Osteocyte (in vitro differentiated cells): ENCODE measurements around the gene ASXL1. TPM values are rescaled to one million over a fixed set of nuclear protein-coding genes. Genes with fewer than 3 reads are reported as not detected.

ENCODE experiments used
- DNase-seq: peaks from one replicate; pipeline ENCODE4 v3.0.0; 2021; ENCODE audit warnings: mixed read lengths; ENCODE audit not compliant: unreplicated experiment; ENCODE audit errors: extremely low spot score
- H3K27ac Mint-ChIP-seq: one replicate; pipeline ENCODE4 v1.8.0; 2021; ENCODE audit warnings: mild to moderate bottlenecking, mixed read lengths; ENCODE audit not compliant: unreplicated experiment
- H3K27me3 Mint-ChIP-seq: one replicate; pipeline ENCODE4 v1.8.0; 2021; ENCODE audit warnings: mixed read lengths; ENCODE audit not compliant: unreplicated experiment
- H3K36me3 Mint-ChIP-seq: one replicate; pipeline ENCODE4 v1.8.0; 2021; ENCODE audit warnings: mixed read lengths; ENCODE audit not compliant: unreplicated experiment
- H3K4me1 Mint-ChIP-seq: one replicate; pipeline ENCODE4 v1.8.0; 2021; ENCODE audit warnings: mixed read lengths; ENCODE audit not compliant: unreplicated experiment
- H3K4me3 Mint-ChIP-seq: one replicate; pipeline ENCODE4 v1.8.0; 2021; ENCODE audit warnings: mild to moderate bottlenecking, moderate library complexity, mixed read lengths; ENCODE audit not compliant: unreplicated experiment
- H3K9me3 Mint-ChIP-seq: one replicate; pipeline ENCODE4 v1.8.0; 2021; ENCODE audit warnings: mixed read lengths; ENCODE audit not compliant: unreplicated experiment
- total RNA-seq: library from RNA; stranded (reverse); gene quantifications from 2 replicates; pipeline ENCODE4 v1.2.1, GENCODE V29; 2021
- TF ChIP-seq, protein P1 (sequence below): fragments of 200-600 bp; sonication (generic); IDR thresholded peaks from 2 replicates; pipeline ENCODE4 v1.5.0; 2021; ENCODE audit warnings: antibody characterized with exemption, mild to moderate bottlenecking, moderate library complexity

ASXL1 gene
- total RNA-seq, 1 donor from 2014 or later: 76.8 TPM

DNA sequence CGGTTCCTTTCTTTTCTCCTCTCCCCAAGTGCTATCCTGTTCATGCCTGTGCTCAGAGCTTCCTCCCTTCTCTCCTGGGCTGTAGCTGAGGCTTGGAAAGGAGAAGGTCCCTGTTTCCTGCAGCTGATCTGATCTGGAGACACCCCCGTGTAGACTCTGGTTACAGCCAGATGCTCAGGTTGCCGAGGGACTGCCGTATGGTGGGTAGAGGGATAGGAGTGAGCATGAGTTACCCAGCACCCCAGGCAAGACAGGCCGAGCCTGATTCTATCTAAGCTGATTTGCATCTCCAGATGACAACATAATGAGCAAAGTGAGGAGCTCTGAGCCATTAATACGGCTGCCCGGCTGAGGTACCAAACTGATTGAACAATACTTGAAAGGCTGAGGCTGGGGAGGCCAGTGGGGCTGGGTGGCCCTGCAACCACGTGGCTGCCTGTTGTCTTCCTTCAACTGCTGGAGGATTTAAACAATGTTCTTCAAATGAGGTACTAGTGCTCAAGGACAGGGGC, 91.8 kb downstream of the ASXL1 start:
- Mint-ChIP-seq H3K36me3 (peaks cover 34% of the 10 kb centered on the region), H3K9me3 (no peaks in the 10 kb centered on the region), H3K4me1 (peaks cover 14% of the 10 kb centered on the region), H3K4me3 (no peak overlapping the region), H3K27me3 (no peaks in the 10 kb centered on the region), H3K27ac (peak overlapping the region; percentile 46)
- TF ChIP-seq, protein P1, sequence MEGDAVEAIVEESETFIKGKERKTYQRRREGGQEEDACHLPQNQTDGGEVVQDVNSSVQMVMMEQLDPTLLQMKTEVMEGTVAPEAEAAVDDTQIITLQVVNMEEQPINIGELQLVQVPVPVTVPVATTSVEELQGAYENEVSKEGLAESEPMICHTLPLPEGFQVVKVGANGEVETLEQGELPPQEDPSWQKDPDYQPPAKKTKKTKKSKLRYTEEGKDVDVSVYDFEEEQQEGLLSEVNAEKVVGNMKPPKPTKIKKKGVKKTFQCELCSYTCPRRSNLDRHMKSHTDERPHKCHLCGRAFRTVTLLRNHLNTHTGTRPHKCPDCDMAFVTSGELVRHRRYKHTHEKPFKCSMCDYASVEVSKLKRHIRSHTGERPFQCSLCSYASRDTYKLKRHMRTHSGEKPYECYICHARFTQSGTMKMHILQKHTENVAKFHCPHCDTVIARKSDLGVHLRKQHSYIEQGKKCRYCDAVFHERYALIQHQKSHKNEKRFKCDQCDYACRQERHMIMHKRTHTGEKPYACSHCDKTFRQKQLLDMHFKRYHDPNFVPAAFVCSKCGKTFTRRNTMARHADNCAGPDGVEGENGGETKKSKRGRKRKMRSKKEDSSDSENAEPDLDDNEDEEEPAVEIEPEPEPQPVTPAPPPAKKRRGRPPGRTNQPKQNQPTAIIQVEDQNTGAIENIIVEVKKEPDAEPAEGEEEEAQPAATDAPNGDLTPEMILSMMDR: no peak
- DNase-seq: no peak

DNA sequence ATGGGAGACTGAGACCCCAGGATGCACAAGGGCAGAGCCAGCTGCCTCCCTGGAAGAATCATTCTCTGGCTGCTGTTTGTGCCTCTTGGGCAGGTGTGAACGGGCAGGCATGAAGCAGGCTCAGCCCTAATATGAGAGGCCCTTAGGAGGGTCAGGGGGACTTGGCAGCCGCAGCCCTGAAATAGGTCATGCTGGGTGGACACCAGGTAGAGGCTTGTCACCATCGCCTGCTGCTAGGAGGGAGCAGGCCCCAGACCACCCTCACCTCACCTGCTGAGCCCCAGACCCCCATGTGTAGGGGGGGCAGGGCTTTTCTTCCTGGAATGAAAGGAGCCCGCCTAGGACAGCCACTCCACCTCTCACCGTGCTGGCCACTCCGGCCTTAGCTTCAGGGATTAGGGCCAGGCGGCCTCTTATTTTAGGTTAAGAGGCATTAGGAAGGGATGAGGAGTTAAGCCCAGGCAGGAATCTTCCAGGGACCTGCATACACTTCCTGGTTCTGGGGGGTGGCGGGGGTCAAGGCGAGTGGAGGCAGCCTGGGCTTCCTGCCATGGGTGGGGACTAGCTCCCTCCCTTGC, 92.4 kb downstream of the ASXL1 start:
- H3K27me3 Mint-ChIP-seq: no peaks in the 10 kb centered on the region
- H3K9me3 Mint-ChIP-seq: no peaks in the 10 kb centered on the region
- H3K4me3 Mint-ChIP-seq: no peak overlapping the region
- H3K4me1 Mint-ChIP-seq: peaks cover 9% of the 10 kb centered on the region
- peaks cover 32% of the 10 kb centered on the region for H3K36me3 Mint-ChIP-seq
- DNase-seq: no peak
- peak overlapping the region; percentile 46 for H3K27ac Mint-ChIP-seq
- TF ChIP-seq, protein P1: no peak

DNA sequence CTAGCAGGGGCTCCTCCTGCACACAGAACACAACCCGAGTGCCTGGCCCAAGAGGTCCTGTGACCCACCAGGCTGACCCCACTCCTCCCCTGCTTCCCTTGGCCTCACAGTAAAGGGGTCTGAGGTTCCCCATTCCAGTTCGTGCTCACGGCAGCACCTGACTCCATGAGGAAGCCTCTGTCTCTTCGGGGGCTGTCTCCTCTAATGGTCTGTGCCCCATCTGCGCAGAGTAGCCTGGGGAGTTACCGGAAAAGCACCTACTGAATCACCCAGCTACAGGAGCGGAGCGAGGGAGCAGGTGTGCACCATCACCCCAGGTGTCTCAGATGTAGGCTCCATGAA, 93.2 kb downstream of the ASXL1 start:
- TF ChIP-seq, protein P1: no peak
- Mint-ChIP-seq H3K4me3 (no peak overlapping the region), H3K27ac (no peak overlapping the region), H3K4me1 (peaks cover 5% of the 10 kb centered on the region), H3K27me3 (no peaks in the 10 kb centered on the region), H3K36me3 (peaks cover 32% of the 10 kb centered on the region), H3K9me3 (no peaks in the 10 kb centered on the region)
- DNase-seq: no peak

DNA sequence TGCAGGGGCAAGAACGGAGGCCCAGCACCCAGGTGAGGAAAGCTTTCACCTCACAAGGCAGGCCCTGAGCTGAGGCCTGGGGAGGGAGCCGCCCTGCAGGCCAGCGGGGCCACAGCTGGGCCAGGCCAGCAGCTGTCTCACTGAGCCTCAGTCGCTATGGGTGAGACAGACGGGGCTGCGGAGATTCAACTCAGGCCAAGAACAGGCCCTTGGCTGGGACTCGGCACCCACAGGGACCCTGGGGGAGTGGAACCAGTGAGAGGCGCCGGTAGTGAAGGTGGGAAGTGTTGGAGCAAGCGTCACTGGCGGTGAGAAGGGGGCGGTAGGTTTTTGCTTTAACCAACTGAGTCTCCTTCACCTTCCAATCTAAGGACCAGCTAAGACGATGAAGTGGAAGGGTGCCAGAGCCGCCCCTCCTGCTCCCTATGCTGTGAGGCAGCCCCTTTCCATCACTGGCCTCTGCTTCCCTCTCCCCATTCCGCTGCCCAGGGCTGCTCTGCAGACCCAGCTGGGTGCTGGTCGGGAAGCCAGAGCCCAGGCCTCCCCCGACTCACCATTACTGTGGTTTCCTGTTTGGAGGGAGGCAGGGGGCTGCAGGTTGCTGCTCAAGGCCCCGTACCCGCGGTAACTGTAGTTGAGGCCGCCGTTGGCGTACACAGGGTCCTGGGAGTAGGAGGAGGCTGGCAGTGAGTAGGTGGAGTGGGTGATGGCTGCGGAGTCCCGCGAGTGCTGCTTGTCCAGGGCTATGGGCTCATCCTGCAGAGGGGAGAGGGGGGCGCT, 93.7 kb downstream of the ASXL1 start:
- H3K4me3 Mint-ChIP-seq: no peak overlapping the region
- H3K9me3 Mint-ChIP-seq: no peaks in the 10 kb centered on the region
- TF ChIP-seq, protein P1: no peak
- peak overlapping the region; percentile 4 for H3K27ac Mint-ChIP-seq
- H3K27me3 Mint-ChIP-seq: no peaks in the 10 kb centered on the region
- peaks cover 29% of the 10 kb centered on the region for H3K36me3 Mint-ChIP-seq
- DNase-seq: no peak
- H3K4me1 Mint-ChIP-seq: peaks cover 3% of the 10 kb centered on the region

DNA sequence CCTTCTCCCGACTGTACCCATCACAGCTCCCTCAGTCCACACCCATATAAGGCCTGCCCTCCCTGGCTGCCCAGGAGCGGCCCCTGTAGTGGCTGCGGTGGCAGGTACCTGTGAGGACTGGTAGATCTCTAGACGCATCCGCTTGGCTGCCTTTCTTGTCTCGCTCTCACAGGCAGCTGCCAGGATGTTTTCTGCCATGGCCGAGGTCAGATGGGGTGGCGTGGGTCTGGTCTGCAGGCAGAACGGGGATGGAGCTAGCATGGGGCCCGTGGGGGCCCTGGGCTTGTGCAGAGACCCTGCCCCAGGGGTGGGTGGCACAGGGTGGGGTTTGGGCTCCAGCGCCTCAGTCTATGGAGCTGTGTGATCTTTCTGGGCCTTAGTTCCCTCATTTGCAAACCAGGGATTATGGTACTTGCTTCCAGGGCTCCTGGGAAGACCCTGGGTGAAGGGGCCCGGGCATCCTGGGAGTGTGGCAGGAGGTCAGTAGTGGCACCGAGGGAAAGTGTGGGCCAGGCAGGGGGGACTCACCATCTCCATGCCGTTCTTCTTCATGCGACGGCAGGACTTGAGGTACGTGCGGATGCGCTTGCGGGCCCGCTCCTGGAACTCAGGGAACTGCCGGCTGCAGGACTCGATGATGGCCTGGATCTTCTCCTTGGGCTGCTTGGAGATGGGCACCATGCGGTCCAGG, 94.8 kb downstream of the ASXL1 start:
- H3K4me3 Mint-ChIP-seq: no peak overlapping the region
- TF ChIP-seq, protein P1: no peak
- no peaks in the 10 kb centered on the region for H3K9me3 Mint-ChIP-seq
- no peaks in the 10 kb centered on the region for H3K27me3 Mint-ChIP-seq
- H3K4me1 Mint-ChIP-seq: peaks cover 5% of the 10 kb centered on the region
- H3K36me3 Mint-ChIP-seq: peaks cover 26% of the 10 kb centered on the region
- DNase-seq: no peak
- no peak overlapping the region for H3K27ac Mint-ChIP-seq
